Measurements from ENCODE around the gene CD93. TPM values are rescaled to one million over a fixed set of nuclear protein-coding genes. Genes with fewer than 3 reads are reported as not detected.

CD93 gene
- total RNA-seq, 1 donor from 2014 or later = 0.30 TPM

GRCh38 chr20:23061262-23061661, 24.9 kb downstream of the CD93 start:
- no peak for DNase-seq (ENCODE audit: low read depth)

- DNase-seq (ENCODE audit: low read depth) = no peak
These were observed 25.5 kb downstream of the CD93 start for GRCh38 chr20:23060629-23061028.

DNA sequence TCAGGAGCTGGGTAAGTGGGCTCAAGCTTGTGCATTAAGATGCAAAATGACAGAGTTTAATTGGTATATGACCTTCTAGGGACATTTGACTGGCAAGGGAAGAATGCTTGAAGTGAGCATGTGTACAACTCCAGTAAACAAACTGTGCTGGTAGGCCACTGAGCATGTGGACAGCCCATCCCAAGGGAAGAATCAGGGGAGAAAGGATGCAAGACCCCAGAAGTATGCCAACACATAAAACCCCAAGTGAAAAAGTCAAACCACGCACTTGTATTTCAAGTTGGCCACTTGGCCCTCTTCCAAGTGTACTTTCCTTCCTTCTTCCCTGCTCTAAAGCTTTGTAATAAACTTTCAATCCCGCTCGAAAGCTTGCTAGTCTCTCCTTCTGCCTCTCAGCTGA, 26.3 kb downstream of the CD93 start:
- no peak for DNase-seq (ENCODE audit: low read depth)

DNA sequence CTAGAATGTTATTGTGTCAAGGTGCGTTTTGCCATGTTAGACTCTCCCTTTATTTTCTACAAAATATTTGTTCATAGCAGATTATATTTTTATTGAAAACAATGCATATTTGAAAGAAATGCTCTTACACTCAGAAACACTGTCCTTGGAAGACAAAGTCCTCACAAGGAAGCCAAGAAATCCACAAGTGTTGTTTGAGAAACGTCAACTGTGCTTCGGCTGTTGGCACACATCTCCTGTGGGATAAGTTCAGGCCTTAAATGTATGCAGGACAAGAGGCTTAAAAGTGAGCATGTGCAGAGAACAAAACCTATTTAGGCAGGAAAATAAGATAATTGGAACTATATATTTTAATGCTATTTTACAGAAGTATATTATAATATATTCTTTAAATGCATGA, 27.1 kb downstream of the CD93 start:
- DNase-seq (ENCODE audit: low read depth) = no peak

DNA sequence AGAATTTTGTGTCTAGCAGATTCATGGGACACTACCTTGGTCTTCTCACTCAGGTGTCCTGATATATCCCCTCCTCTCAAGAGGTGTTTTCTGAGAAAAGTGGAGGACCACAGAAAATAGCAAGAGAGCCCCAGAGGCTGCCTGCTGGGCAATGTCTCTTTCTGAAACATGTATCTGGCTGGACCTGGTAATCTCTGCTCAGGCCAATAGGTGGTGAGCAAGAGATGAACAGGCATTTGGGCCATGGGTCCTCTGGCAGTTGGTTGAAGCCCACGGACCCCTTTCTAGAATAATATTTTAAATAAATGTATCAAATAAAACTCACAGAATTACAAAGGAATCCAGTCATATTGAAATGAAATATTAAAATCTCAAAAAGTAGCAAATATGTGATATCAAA, 27.9 kb downstream of the CD93 start:
- DNase-seq (ENCODE audit: low read depth) = no peak

GRCh38 chr20:23052904-23053303, 33.2 kb downstream of the CD93 start:
- DNase-seq (ENCODE audit: low read depth) = no peak

GRCh38 chr20:23050847-23051627, 35.1 kb downstream of the CD93 start:
- DNase-seq (ENCODE audit: low read depth) = peak; percentile 65

DNA sequence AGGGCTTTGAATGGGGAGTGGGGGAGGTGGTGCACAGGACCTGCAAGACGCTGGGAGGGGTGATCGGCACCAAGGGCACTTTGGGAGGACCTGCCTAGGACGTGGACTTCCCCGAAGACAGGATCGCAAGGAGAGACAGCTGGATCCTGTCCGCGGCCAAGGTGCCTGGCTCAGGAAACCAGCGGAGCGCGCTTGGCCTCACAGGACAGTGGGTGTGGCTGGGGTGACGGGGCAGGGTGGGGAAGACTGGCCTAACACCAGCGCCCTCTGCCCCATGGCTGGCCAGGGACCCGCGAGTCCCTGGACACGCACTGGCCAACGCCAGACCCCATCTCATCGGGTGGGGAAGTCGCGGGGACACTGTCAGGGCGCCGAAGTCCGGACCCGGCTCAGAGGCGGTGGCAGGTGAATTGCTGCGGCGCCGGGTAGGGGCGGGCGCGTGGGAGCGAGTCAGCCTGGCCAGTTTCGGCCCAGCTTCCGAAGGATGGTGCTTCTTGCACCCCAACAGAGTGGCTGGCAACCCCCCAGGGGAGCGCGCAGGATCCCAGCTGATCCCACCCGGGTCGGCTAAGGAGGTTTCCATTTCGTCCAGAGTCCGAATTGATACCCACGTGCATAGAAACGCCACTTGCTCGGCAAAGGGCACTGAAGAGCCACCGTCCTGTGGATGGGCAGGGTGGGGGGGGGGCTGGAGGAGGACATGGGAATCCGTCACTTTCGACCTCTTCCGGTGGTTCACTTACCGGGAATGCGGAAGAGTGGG, 35.9 kb downstream of the CD93 start:
- DNase-seq (ENCODE audit: low read depth) = peak; percentile 22

DNA sequence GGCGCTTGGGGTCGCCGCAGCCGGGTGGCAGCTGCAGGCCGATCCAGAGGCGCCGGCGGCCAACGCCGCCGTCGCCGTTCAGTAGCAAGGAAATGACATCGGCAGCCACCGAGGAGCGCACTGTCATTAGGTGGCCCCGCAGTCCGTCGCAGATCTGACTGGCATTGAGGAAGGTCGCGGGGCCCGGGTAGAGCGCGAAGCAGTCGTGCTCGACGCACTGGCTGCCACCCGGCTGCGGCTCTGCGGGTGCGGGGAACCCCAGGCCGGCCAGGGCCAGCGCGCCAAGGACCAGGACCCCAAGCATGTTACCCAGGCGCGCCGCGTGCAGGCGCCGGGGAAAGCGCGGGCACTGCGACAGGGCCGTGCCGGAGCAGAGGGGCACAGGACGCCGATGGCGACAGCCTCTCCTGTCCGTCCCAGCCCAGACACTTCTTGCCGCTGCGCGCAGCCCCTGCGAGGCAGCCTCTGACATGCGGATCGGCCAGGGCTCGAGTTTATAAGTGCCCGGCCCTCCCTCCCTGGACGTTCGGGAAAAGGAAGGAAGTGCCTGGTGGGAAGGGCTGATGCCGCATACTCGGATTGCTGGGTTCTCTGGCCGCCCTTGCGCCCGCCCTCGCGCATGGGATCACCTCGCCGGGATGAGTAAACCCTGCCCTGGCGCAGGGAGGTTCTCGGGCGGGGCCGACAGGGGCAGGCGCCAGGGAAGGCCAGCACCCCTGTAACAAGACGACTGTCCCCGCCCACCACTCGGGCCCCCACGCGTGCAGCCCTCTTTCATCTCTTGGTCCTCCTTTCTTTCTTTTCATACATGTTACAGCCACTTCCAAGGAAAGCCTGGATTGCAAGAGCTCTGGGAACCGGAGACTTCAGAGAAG, 36.7 kb downstream of the CD93 start, which contains the start of gene THBD:
Gene THBD, minus strand, starts transcription at position 472 of the 875 bp plus-strand sequence. Its CDS starts 168 bp downstream, at position 304.
- peak; percentile 27 for DNase-seq (ENCODE audit: low read depth)

DNA sequence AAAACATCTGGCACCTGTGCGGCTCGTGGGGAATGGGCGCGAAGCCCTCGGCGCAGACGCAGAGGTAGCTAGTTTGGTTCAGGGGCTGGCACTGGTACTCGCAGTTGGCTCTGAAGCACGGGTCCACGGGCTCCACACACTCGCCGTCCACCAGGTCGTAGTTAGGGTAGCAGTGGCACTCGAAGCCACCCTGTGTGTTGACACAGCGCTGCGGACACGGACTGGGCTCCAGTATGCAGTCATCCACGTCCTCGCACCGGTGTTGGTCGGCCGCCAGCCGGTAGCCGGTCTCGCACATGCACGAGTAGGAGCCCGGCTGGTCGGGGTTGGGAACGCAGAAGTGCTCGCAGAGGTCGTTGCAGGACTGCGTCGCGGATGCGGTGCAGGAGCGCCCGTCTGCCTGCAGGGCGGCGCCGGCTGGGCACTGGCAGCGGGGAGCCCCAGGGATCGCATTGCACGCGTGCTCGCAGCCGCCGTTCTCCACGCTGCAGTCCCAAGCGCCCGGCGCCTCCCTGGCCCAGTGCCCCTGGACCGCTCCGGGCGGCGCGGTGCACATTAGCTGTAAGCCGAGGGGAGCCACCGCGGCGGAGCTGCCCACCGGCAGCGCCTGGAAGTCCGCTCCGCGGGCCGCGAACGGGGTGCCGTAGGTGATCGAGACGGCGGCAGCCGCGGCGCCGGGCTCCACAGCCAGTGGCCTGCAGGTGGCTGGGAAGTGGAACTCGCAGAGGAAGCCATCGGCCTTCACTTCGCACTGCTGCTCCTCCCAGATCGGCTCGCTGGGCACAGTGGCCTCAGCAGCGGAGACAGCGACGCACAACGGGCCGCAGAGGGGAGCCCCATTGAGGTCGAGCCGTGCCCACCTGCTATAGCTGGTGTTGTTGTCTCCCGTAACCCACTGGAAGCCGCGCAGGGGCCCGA, 37.6 kb downstream of the CD93 start:
- no peak for DNase-seq (ENCODE audit: low read depth)

DNA sequence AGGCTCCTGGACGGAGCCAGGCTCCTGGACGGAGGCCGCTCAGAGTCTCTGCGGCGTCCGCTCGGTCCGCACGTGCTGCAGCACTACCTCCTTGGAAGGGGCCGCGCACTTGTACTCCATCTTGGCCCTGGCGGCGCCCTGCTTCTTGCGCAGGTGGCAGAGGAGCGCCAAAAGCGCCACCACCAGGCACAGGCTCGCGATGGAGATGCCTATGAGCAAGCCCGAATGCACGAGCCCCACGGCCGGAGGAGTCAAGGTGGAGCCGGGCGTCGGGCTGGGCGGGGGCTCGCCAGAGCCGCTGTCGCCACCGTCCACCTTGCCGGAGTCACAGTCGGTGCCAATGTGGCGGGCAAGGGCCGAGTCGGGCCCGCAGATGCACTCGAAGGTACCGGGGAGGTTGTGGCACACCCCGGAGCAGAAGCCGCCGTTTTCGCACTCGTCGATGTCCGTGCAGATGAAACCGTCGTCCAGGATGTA, 38.3 kb downstream of the CD93 start:
- DNase-seq (ENCODE audit: low read depth) = no peak

- no peak for DNase-seq (ENCODE audit: low read depth)
These were observed 39.0 kb downstream of the CD93 start for GRCh38 chr20:23047001-23047737.

GRCh38 chr20:23046431-23046830, 39.7 kb downstream of the CD93 start:
- no peak for DNase-seq (ENCODE audit: low read depth)

- no peak for DNase-seq (ENCODE audit: low read depth)
These were observed 42.7 kb downstream of the CD93 start for GRCh38 chr20:23043376-23043775.

DNA sequence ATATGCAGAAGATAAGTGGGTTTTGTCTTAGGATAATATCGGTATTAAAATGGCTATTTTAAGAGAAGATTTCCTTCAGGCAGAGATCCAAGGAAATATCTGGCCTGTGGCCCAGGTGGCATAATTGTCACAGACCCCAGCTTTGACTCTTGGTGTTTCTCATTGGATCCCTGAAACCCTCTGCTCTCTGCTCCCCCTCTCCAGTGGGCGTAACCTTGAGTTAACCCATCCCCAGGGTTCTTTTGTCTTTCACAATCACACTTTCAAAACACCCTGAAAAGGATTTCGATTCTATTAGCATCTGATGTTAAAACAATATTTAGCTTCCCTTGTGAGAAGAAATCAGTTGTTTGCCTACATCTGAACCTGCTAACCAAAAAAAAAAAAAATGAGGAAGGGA, 43.9 kb downstream of the CD93 start:
- DNase-seq (ENCODE audit: low read depth) = no peak

DNA sequence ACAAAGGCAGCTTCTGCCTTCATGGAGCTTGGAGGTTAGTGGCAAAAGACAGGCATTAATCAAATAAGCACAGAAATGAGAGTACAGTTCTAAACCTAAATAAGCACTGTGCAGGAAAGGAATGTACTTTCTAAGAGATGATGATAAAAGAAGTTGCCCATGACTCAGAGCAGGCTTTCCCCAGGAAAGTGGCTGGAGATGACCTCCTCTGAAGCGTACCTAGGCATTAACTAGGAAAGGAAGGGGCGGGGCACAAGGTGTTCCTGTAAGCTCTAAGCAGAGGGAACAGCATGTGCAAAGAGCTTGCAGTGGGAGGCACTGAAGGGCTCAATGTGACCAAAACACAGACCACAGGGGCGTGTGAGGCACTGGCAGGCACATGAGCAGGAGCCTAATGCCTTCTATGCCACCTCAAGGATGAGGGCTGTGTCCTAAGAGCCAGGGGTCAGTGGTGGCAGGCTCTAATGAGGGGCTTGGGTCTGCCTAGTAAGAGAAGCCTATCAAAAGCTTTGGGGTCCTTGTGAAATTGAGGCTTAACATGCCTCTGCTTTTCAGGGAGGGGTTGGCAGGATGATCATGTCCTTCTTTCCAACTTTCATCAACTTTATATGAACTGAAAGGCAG, 46.1 kb downstream of the CD93 start:
- DNase-seq (ENCODE audit: low read depth) = no peak

DNA sequence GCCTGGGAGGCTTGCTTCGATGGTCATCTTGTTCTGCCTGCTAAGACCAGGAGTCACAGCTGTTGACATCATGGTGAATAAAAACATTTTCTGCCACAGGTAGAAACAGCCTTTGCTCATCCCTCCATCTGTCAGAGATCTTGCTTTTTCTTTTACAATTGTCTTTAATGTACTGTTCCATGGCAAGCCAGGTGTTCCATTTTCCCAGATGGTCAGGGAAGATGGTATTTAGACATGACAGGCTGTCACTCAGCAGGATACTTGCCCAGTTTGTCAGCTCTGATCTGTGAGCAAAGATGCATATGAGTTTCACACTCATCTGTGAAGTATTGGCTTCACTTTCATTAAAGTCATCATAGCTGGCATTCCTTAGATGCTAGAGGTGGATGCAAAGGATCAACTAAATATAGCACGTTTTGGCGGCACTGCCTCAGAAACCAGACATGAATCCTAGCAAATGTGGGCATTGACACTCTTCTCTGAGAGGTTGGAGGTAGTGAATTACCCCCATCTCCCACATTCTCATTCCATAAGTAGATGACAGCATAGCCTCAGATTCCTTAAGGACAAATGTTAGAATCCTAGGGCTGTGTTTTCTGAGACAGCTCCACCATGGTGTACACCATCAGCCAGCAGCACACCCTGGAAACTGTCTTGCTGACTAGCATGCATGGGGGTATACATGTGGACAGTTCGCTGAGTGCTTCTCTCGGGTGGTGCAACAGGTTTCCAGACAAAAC, 46.8 kb downstream of the CD93 start:
- DNase-seq (ENCODE audit: low read depth) = no peak

GRCh38 chr20:23037017-23037481, 49.1 kb downstream of the CD93 start:
- DNase-seq (ENCODE audit: low read depth) = no peak

DNA sequence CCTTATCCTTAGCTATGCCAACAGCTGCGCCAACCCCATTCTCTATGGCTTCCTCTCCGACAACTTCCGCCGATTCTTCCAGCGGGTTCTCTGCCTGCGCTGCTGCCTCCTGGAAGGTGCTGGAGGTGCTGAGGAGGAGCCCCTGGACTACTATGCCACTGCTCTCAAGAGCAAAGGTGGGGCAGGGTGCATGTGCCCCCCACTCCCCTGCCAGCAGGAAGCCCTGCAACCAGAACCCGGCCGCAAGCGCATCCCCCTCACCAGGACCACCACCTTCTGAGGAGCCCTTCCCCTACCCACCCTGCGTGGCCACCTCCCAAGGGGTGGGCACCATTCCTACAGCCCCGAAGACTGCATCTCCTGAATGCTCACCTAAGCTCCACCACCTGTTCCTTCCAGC, 49.8 kb downstream of the CD93 start:
- no peak for DNase-seq (ENCODE audit: low read depth)

All from renal cortical epithelial cell (primary cell).